Neural cell (in vitro differentiated cells): ENCODE results near the gene EPS15. TPM values are rescaled to one million over a fixed set of nuclear protein-coding genes. Genes with fewer than 3 reads are reported as not detected.

Source experiments
- H2AFZ ChIP-seq: fragments of 200-600, 300-800 bp; sonication (generic), shearing (Covaris generic); 2 replicates; pipeline ENCODE4 v1.6.0; 2014; ENCODE audit warnings: low read depth, mild to moderate bottlenecking, antibody characterized with exemption, low read length, moderate library complexity
- H3F3A ChIP-seq: fragments of 200-600 bp; shearing (Covaris generic); 2 replicates; pipeline ENCODE4 v1.6.1; 2016; ENCODE audit warnings: mild to moderate bottlenecking, moderate library complexity, mixed read lengths, antibody characterized with exemption, low read length; ENCODE audit not compliant: insufficient read depth, poor library complexity, severe bottlenecking
- H3K27ac ChIP-seq: fragments of 200-600, 300-800 bp; sonication (generic), shearing (Covaris generic); 2 replicates; pipeline ENCODE4 v1.5.1; 2014; ENCODE audit warnings: mild to moderate bottlenecking, low read length, moderate library complexity
- H3K27me3 ChIP-seq: fragments of 300-800, 200-600 bp; sonication (generic), shearing (Covaris generic); 2 replicates; pipeline ENCODE4 v1.6.0; 2014; ENCODE audit warnings: mild to moderate bottlenecking, low read depth, low read length, moderate library complexity; ENCODE audit not compliant: insufficient read depth
- H3K36me3 ChIP-seq: fragments of 300-800, 200-600 bp; sonication (generic), shearing (Covaris generic); 2 replicates; pipeline ENCODE4 v1.5.1; 2014; ENCODE audit warnings: mild to moderate bottlenecking, antibody characterized with exemption, low read length, moderate library complexity; ENCODE audit not compliant: insufficient read depth
- H3K4me2 ChIP-seq: fragments of 300-800, 200-600 bp; sonication (generic), shearing (Covaris generic); 2 replicates; pipeline ENCODE4 v1.6.0; 2014; ENCODE audit warnings: mild to moderate bottlenecking, low read length
- H3K4me3 ChIP-seq: fragments of 300-800, 200-600 bp; sonication (generic), shearing (Covaris generic); 2 replicates; pipeline ENCODE4 v1.5.1; 2014; ENCODE audit warnings: mild to moderate bottlenecking, low read length, moderate library complexity
- H3K79me2 ChIP-seq: fragments of 200-600 bp; shearing (Covaris generic); replicated peaks from 2 replicates; pipeline ENCODE4 v1.6.0; 2014; ENCODE audit warnings: mild to moderate bottlenecking, low read length, moderate library complexity; ENCODE audit not compliant: insufficient read depth
- H3K9ac ChIP-seq: fragments of 300-800, 200-600 bp; sonication (generic), shearing (Covaris generic); 2 replicates; pipeline ENCODE4 v1.6.1; 2016; ENCODE audit warnings: mild to moderate bottlenecking, low read length, mixed read lengths
- H3K9me2 ChIP-seq: fragments of 200-600 bp; shearing (Covaris generic); 2 replicates; pipeline ENCODE4 v1.6.1; 2016; ENCODE audit warnings: mild to moderate bottlenecking, low read length, mixed read lengths; ENCODE audit not compliant: insufficient read depth
- H3K9me3 ChIP-seq: fragments of 200-600, 300-800 bp; sonication (generic), shearing (Covaris generic); 2 replicates; pipeline ENCODE4 v1.6.1; 2016; ENCODE audit warnings: mild to moderate bottlenecking, mixed run types, low read length, moderate library complexity, mixed read lengths
- H4K20me1 ChIP-seq: fragments of 200-600 bp; shearing (Covaris generic); 2 replicates; pipeline ENCODE4 v1.6.1; 2016; ENCODE audit warnings: mild to moderate bottlenecking, mixed run types; ENCODE audit not compliant: insufficient read depth
- EP300 ChIP-seq: fragments of 450-650 bp; conservative IDR thresholded peaks from 2 replicates; pipeline ENCODE4 v1.6.1; 2014; ENCODE audit warnings: antibody characterized with exemption, mild to moderate bottlenecking, moderate library complexity; ENCODE audit not compliant: poor library complexity, severe bottlenecking
- EZH2 ChIP-seq: fragments of 200-600, 300-800 bp; shearing (Covaris generic), sonication (generic); IDR thresholded peaks from 2 replicates; pipeline ENCODE4 v1.6.1; 2014; ENCODE audit warnings: antibody characterized with exemption, low read length, borderline replicate concordance, mild to moderate bottlenecking; ENCODE audit not compliant: insufficient read depth, poor library complexity, severe bottlenecking
- MXI1 ChIP-seq: fragments of 450-650 bp; conservative IDR thresholded peaks from 2 replicates; pipeline ENCODE4 v1.6.1; 2014; ENCODE audit warnings: antibody characterized with exemption, mild to moderate bottlenecking; ENCODE audit not compliant: poor library complexity, severe bottlenecking
- POLR2AphosphoS5 ChIP-seq: IDR thresholded peaks from 2 replicates; pipeline ENCODE4 v1.6.1; 2012
- RAD21 ChIP-seq: fragments of 450-650 bp; conservative IDR thresholded peaks from 2 replicates; pipeline ENCODE4 v1.6.1; 2014; ENCODE audit warnings: antibody characterized with exemption, mild to moderate bottlenecking, moderate library complexity
- SMC3 ChIP-seq: fragments of 450-650 bp; conservative IDR thresholded peaks from 2 replicates; pipeline ENCODE4 v1.6.1; 2014; ENCODE audit warnings: antibody characterized with exemption, mild to moderate bottlenecking, moderate library complexity; ENCODE audit not compliant: poor library complexity
- TAF1 ChIP-seq: IDR thresholded peaks from 2 replicates; pipeline ENCODE4 v1.6.1; 2012; ENCODE audit warnings: low read depth
- polyA plus RNA-seq: library from polyadenylated mRNA; depleted of rRNA; stranded (reverse); fragments of >200 nt; gene quantifications from 2 replicates; pipeline ENCODE4 v1.2.3, GENCODE V29; 2014
- TF ChIP-seq, protein P1 (sequence below): IDR thresholded peaks from 2 replicates; pipeline ENCODE4 v1.6.1; 2012; ENCODE audit warnings: borderline replicate concordance
- TF ChIP-seq, protein P2 (sequence below): fragments of 450-650 bp; IDR thresholded peaks from 2 replicates; pipeline ENCODE4 v1.5.1; 2014; ENCODE audit warnings: antibody characterized with exemption, mild to moderate bottlenecking, moderate library complexity; ENCODE audit not compliant: poor library complexity, severe bottlenecking

The EPS15 gene
- polyA plus RNA-seq, 1 donor from 2014 or later, result 101 TPM

DNA sequence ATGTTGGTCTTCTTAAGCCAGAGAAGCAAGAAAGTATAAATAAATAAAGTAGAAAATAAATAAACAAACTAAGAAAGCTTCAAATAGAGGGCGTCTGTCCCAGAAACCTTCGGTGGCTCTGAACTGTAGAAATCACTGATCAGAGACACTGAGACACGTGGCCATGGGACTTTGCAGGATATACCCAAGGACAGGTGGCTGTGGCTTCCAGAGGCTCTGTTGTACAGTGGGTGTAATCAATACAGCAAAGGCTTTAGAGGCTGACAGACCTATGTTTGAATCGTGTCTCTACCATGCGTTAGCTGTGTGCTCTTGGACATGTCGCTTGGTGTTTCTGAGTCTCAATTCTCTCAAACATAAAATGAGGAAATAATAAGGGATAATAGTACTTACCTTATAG is 41.0 kb upstream of the EPS15 start:
- Histone ChIP-seq H3K9me3 (no peaks in the 10 kb centered on the region), H3K36me3 (no peaks in the 10 kb centered on the region), H3K9ac (no peak overlapping the region), H3K27ac (no peak overlapping the region), H3K4me2 (no peak overlapping the region), H3K27me3 (no peaks in the 10 kb centered on the region), H3F3A (no peaks in the 10 kb centered on the region), H3K79me2 (no peaks in the 10 kb centered on the region), H3K9me2 (no peaks in the 10 kb centered on the region), H4K20me1 (no peaks in the 10 kb centered on the region), H2AFZ (no peak overlapping the region), H3K4me3 (no peak overlapping the region)
- TF ChIP-seq, protein P1, sequence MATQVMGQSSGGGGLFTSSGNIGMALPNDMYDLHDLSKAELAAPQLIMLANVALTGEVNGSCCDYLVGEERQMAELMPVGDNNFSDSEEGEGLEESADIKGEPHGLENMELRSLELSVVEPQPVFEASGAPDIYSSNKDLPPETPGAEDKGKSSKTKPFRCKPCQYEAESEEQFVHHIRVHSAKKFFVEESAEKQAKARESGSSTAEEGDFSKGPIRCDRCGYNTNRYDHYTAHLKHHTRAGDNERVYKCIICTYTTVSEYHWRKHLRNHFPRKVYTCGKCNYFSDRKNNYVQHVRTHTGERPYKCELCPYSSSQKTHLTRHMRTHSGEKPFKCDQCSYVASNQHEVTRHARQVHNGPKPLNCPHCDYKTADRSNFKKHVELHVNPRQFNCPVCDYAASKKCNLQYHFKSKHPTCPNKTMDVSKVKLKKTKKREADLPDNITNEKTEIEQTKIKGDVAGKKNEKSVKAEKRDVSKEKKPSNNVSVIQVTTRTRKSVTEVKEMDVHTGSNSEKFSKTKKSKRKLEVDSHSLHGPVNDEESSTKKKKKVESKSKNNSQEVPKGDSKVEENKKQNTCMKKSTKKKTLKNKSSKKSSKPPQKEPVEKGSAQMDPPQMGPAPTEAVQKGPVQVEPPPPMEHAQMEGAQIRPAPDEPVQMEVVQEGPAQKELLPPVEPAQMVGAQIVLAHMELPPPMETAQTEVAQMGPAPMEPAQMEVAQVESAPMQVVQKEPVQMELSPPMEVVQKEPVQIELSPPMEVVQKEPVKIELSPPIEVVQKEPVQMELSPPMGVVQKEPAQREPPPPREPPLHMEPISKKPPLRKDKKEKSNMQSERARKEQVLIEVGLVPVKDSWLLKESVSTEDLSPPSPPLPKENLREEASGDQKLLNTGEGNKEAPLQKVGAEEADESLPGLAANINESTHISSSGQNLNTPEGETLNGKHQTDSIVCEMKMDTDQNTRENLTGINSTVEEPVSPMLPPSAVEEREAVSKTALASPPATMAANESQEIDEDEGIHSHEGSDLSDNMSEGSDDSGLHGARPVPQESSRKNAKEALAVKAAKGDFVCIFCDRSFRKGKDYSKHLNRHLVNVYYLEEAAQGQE, result no peak
- TF ChIP-seq EZH2, result no peak
- TF ChIP-seq MXI1, result no peak

DNA sequence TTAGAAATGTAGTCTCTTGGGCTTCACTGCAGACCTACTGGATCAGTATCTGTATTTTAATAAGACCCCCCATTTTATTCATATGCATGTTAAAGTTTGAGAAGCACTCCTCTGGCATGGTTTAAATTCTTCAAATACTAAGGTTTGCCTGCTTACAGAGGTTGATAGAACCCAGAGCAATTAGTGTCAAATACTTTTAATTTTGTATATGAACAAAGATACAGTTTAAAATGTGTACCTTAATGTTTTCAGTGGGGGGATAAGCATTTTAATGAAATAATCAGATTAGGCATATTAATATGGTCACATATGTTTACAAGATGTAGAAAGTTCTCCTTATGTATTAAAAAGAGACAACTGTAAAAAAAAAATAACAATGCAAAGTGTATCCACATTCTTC is 40.4 kb upstream of the EPS15 start:
- H3K36me3 ChIP-seq, result no peaks in the 10 kb centered on the region
- no peaks in the 10 kb centered on the region for H3K9me3 ChIP-seq
- no peak overlapping the region for H2AFZ ChIP-seq
- no peak overlapping the region for H3K4me3 ChIP-seq
- no peak overlapping the region for H3K9ac ChIP-seq
- H3K9me2 ChIP-seq, result no peaks in the 10 kb centered on the region
- H4K20me1 ChIP-seq, result no peaks in the 10 kb centered on the region
- no peak overlapping the region for H3K4me2 ChIP-seq
- TF ChIP-seq EP300 (no peak), EZH2 (no peak), SMC3 (no peak), TAF1 (no peak), MXI1 (no peak), POLR2AphosphoS5 (no peak), RAD21 (no peak)
- TF ChIP-seq, protein P2, sequence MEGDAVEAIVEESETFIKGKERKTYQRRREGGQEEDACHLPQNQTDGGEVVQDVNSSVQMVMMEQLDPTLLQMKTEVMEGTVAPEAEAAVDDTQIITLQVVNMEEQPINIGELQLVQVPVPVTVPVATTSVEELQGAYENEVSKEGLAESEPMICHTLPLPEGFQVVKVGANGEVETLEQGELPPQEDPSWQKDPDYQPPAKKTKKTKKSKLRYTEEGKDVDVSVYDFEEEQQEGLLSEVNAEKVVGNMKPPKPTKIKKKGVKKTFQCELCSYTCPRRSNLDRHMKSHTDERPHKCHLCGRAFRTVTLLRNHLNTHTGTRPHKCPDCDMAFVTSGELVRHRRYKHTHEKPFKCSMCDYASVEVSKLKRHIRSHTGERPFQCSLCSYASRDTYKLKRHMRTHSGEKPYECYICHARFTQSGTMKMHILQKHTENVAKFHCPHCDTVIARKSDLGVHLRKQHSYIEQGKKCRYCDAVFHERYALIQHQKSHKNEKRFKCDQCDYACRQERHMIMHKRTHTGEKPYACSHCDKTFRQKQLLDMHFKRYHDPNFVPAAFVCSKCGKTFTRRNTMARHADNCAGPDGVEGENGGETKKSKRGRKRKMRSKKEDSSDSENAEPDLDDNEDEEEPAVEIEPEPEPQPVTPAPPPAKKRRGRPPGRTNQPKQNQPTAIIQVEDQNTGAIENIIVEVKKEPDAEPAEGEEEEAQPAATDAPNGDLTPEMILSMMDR, result no peak
- TF ChIP-seq, protein P1, result no peak
- no peaks in the 10 kb centered on the region for H3K27me3 ChIP-seq
- no peaks in the 10 kb centered on the region for H3F3A ChIP-seq
- no peaks in the 10 kb centered on the region for H3K79me2 ChIP-seq
- H3K27ac ChIP-seq, result no peak overlapping the region
